Testis (tissue), 3 donors: Measurements from ENCODE around the gene PDZD7. TPM values are rescaled to one million over a fixed set of nuclear protein-coding genes. Genes with fewer than 3 reads are reported as not detected.
A peak's percentile ranks its signal among the peaks of the same experiment; 100 is the strongest.

ENCODE experiments used
- DNase-seq: peaks from one replicate; pipeline ENCODE4 v3.0.0-alpha.2; 2019
- H3K27ac ChIP-seq, 2 donors: fragments of 200-600 bp; sonication (generic); one replicate each; pipeline ENCODE4 v1.5.1; 2019
- H3K27me3 ChIP-seq: fragments of 200-600 bp; sonication (generic); one replicate; pipeline ENCODE4 v1.5.1; 2019
- H3K36me3 ChIP-seq: fragments of 200-600 bp; sonication (generic); one replicate; pipeline ENCODE4 v1.5.1; 2017; ENCODE audit warnings: low read depth; ENCODE audit errors: missing control alignments
- H3K4me1 ChIP-seq: fragments of 200-600 bp; sonication (generic); one replicate; pipeline ENCODE4 v1.5.1; 2019
- H3K4me3 ChIP-seq, 2 donors: fragments of 200-600 bp; sonication (generic); one replicate each; pipeline ENCODE4 v1.5.1; 2017 to 2019
- H3K9me3 ChIP-seq: fragments of 200-600 bp; sonication (generic); one replicate; pipeline ENCODE4 v1.5.1; 2017
- POLR2A ChIP-seq: fragments of 450-650 bp; IDR thresholded peaks from one replicate; pipeline ENCODE4 v1.6.1; 2017; ENCODE audit warnings: antibody characterized with exemption, mild to moderate bottlenecking, moderate library complexity
- WGBS, 2 donors: methylation state at CpG; one replicate each; pipeline ENCODE4 v1.1.5; 2018; 5-methylcytosine and 5-hydroxymethylcytosine counted together
- intact Hi-C: fragments of 100-400 bp; cut with DNase I; formaldehyde crosslinking; loops from one replicate; pipeline ENCODE4 v1.15.1; 2023; ENCODE audit warnings: low total_unique reads
- polyA plus RNA-seq: library from polyadenylated mRNA; stranded (reverse); fragments of 350-450 nt; fragmentation: Illumina TruSeq; extraction: RNeasy Lipid Tissue Mini Kit (QIAGEN cat#74804); gene quantifications from one replicate; pipeline ENCODE4 v1.2.3, GENCODE V29; 2014; ENCODE audit warnings: low read depth, low replicate concordance; ENCODE audit not compliant: insufficient read depth
- total RNA-seq, 2 donors: library from RNA; depleted of rRNA; stranded (reverse); fragments of >200 nt; gene quantifications; one replicate each; pipeline ENCODE4 v1.2.3, GENCODE V29; 2016
- TF ChIP-seq, protein P1 (sequence below), 3 experiments: fragments of 450-650 bp in 2 of 3; fragments of 200-600 bp in 1 of 3; sonication (generic) in 1 of 3; IDR thresholded peaks; one replicate each; pipeline ENCODE4 v1.5.1; 2016 to 2019; ENCODE audit warnings: antibody characterized with exemption in 3 of 3, mild to moderate bottlenecking in 2 of 3, moderate library complexity in 1 of 3

PDZD7 gene
- total and polyA plus RNA-seq, 3 donors from 2014 or later: 1.6 to 3.5 (median 2.2) TPM

DNA sequence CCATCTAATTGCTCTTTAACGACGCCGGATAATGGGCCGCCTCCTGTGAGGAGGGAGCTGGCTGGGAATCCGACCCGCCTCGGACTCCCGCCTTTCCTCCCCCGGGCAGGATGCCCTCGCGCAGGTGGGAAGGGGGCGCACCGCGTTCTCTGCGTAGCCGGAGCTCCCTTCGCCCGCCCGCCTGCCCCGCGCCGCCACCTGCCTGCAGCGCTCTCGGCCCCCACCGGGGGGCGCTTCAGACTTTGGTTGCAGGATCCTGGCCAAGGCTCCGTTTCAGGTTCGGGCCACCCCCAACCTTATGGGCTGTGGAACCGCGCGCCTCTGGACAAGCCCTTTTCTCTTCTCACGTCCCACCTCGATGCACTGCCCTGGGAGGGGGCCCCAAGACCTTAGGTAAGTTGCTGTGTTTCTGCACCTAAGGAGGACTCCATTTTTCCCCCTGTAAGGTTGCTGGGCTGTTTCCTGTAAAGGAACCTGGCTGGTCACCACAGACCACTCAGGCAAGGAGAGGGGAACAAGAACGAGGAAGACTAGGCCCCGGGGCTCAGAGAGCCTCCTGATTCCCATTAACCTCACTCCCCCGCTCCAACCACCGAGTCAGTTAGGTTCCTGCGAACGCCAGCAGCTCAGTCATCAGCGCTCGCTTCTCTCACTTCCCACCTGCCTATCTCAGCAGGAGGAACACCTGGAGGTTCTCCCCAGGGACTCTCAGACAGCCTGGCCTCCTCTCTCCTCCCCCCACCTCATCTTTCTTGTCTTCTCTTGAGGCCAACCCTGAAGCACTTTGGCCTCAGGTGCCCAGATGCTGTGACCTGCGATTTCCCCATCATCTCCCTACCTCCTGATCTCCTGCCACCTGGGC, 19.5 kb upstream of the PDZD7 start:
- DNase-seq: peak; percentile 80
- H3K36me3 ChIP-seq: no peaks in the 10 kb centered on the region
- no peak overlapping the region for H3K27ac ChIP-seq
- no peaks in the 10 kb centered on the region for H3K27me3 ChIP-seq
- intact Hi-C loops: no loop called here
- peaks cover 9% of the 10 kb centered on the region for H3K4me1 ChIP-seq
- H3K4me3 ChIP-seq: no peak overlapping the region
- H3K9me3 ChIP-seq: no peaks in the 10 kb centered on the region
- 12% methylated on average over 27 to 40 of the region's 42 CpGs for WGBS, 2 donors
- TF ChIP-seq POLR2A: no peak
- TF ChIP-seq, protein P1, sequence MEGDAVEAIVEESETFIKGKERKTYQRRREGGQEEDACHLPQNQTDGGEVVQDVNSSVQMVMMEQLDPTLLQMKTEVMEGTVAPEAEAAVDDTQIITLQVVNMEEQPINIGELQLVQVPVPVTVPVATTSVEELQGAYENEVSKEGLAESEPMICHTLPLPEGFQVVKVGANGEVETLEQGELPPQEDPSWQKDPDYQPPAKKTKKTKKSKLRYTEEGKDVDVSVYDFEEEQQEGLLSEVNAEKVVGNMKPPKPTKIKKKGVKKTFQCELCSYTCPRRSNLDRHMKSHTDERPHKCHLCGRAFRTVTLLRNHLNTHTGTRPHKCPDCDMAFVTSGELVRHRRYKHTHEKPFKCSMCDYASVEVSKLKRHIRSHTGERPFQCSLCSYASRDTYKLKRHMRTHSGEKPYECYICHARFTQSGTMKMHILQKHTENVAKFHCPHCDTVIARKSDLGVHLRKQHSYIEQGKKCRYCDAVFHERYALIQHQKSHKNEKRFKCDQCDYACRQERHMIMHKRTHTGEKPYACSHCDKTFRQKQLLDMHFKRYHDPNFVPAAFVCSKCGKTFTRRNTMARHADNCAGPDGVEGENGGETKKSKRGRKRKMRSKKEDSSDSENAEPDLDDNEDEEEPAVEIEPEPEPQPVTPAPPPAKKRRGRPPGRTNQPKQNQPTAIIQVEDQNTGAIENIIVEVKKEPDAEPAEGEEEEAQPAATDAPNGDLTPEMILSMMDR (IDR thresholded peaks at IDR 0.05): peak; percentile 49 to 89 (median 70)

DNA sequence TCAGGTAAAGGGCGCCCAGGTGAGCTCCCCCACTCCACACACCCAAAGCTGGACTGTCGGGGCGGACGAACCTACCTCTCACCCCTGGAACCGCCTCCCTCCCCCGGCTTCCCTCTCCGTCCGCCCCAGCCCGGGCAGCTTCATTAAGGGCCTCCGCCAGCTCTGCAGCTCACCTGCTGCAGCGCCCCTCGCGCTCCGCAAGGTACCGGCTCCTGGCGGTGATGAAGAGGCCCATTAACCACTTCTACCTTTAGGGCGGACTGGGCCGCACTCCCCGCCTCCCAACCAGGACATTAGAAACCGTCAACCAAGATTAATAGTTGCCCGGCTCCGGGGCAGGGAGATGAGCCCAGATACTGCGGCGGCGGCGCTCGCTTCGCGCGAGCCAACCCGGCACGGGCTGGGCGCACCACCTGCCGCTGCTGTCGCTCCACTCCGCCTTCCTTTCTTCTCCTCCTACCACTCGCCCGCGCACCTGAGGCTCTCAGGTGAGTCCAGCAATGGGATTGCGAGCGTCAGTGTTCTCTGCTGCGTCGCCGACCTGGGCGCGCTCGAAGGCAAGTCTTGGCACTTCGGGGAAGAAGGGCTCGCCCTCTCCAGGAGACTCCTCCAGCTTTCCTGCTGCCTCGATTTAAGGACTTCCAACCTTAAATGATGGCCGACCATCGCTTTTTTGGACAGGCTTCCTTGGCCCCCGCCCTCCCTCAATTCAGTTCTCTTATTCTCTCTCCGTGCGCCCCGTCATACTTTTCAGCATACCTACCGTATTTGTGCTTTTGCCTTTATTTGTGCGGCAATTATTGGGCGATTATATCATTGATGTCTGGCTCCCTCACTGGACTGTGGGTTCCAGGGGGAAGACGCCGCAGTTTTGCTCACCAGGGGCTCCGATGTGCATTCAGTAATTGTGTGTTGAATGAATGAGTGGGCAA, 17.3 kb upstream of the PDZD7 start:
- intact Hi-C loops: no loop called here
- H3K27ac ChIP-seq: no peak overlapping the region
- DNase-seq: no peak
- no peaks in the 10 kb centered on the region for H3K27me3 ChIP-seq
- H3K4me1 ChIP-seq: peaks cover 14% of the 10 kb centered on the region
- no peak overlapping the region for H3K4me3 ChIP-seq
- no peak for TF ChIP-seq POLR2A
- TF ChIP-seq, protein P1 (IDR thresholded peaks at IDR 0.05): no peak
- H3K36me3 ChIP-seq: no peaks in the 10 kb centered on the region
- 17 to 19% methylated on average over 49 to 62 of the region's 62 CpGs for WGBS, 2 donors
- H3K9me3 ChIP-seq: no peaks in the 10 kb centered on the region

DNA sequence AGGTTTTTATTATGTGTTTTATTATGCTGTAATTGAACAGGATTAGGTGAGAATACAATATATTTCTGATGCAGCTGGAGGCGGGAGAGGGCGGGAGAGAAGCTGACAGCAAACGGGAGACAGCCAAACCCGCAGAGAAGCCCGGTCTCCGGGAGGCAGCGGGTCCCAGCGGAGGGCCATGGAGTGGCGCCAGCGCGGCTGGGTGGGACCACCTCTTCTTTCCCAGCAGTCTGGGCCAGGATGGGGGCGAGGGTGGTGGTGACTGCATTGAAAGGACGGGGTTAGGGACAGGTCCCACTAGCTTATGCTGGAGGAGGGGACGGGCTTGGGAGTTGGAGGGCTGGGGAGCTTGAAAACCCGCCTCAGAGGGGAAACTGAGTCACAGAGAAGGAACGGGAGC, 16.3 kb upstream of the PDZD7 start:
- Histone ChIP-seq H3K4me3 (no peak overlapping the region), H3K27ac (no peak overlapping the region), H3K36me3 (no peaks in the 10 kb centered on the region), H3K27me3 (no peaks in the 10 kb centered on the region), H3K9me3 (no peaks in the 10 kb centered on the region), H3K4me1 (peaks cover 17% of the 10 kb centered on the region)
- 20 to 27% methylated on average over 16 of the region's 16 CpGs for WGBS, 2 donors
- intact Hi-C loops: no loop called here
- no peak for TF ChIP-seq POLR2A
- TF ChIP-seq, protein P1 (IDR thresholded peaks at IDR 0.05): no peak
- DNase-seq: no peak

DNA sequence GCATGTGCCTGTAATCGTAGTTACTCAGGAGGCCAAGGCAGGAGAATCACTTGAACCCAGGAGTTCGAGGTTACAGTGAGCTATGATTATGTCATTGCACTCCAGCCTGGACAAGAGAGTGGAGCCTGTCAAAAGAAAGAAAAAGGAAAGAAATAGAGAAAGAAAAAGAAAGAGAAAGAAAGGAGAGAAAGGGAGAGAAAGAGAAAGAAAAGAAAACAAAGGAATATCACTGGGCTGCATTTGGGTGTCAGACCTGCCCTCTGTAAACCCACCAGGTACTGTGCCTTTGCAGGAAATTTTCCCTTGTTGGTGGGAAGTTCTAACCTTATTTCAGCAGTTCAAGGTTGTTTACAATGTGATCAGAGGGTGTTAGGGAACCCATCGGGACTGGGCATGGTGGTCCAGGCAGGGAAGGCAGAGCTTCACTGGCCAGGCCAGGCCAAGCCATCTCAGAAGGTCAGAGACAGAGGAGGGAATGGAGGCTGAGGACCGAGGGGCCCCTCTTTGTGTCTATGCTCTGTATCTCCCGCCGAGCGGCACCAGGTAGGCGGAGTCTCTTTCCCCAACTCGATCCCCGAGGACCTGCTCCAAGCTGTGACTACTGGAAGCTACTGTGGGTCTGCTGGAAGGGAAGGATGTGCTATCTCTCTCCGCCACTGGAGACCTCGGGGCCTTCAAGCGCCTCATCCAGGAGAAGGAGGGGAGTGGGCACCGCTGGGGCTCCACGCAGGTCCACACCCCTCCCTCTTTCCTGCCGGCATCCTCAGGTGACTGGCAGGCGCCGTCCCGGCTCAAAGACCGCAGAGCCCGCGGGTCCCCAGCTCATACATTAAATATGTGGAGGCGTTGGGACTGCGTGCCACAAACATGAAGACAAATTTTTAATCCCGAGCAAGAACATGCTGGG, 15.7 kb upstream of the PDZD7 start:
- Histone ChIP-seq H3K36me3 (no peaks in the 10 kb centered on the region), H3K27ac (no peak overlapping the region), H3K27me3 (no peaks in the 10 kb centered on the region), H3K9me3 (no peaks in the 10 kb centered on the region), H3K4me3 (no peak overlapping the region), H3K4me1 (peaks cover 23% of the 10 kb centered on the region)
- 40 to 43% methylated on average over 24 to 25 of the region's 25 CpGs for WGBS, 2 donors
- no peak for DNase-seq
- intact Hi-C loops: no loop called here
- TF ChIP-seq, protein P1 (IDR thresholded peaks at IDR 0.05): no peak
- no peak for TF ChIP-seq POLR2A
